ENCODE results near the gene MRPS16.

MRPS16 gene

GRCh38 chr10:73238990-73239566 is 13.4 kb downstream of the MRPS16 start:
- DNase-seq = no peak

- DNase-seq = no peak
Observed at GRCh38 chr10:73234695-73235094, 17.7 kb downstream of the MRPS16 start.

- no peak for DNase-seq
Observed at GRCh38 chr10:73233883-73234282, 18.6 kb downstream of the MRPS16 start.

- no peak for DNase-seq
Observed at GRCh38 chr10:73232887-73233286, 19.6 kb downstream of the MRPS16 start.

- no peak for DNase-seq
Observed at GRCh38 chr10:73229567-73229966, 22.9 kb downstream of the MRPS16 start.

GRCh38 chr10:73228247-73228646 is 24.2 kb downstream of the MRPS16 start:
- DNase-seq = no peak

GRCh38 chr10:73226663-73227062 is 25.8 kb downstream of the MRPS16 start:
- no peak for DNase-seq

- DNase-seq = no peak
Observed at GRCh38 chr10:73225518-73225917, 26.9 kb downstream of the MRPS16 start.

GRCh38 chr10:73220989-73221388 is 31.5 kb downstream of the MRPS16 start:
- DNase-seq = no peak

- DNase-seq = no peak
Observed at GRCh38 chr10:73219384-73219783, 33.1 kb downstream of the MRPS16 start.

- no peak for DNase-seq
Observed at GRCh38 chr10:73218431-73219191, 33.8 kb downstream of the MRPS16 start.

GRCh38 chr10:73217628-73218027 is 34.8 kb downstream of the MRPS16 start:
- no peak for DNase-seq

- no peak for DNase-seq
Observed at GRCh38 chr10:73215749-73216148, 36.7 kb downstream of the MRPS16 start.

GRCh38 chr10:73211106-73211811 is 41.2 kb downstream of the MRPS16 start:
- no peak for DNase-seq

GRCh38 chr10:73210395-73211105 is 41.9 kb downstream of the MRPS16 start:
- DNase-seq = no peak

GRCh38 chr10:73209705-73210104 is 42.7 kb downstream of the MRPS16 start:
- DNase-seq = no peak

GRCh38 chr10:73207883-73208282 is 44.6 kb downstream of the MRPS16 start:
- DNase-seq = no peak

GRCh38 chr10:73206385-73206784 is 46.1 kb downstream of the MRPS16 start:
- no peak for DNase-seq

- no peak for DNase-seq
Observed at GRCh38 chr10:73205890-73206289, 46.6 kb downstream of the MRPS16 start.

- DNase-seq = no peak
Observed at GRCh38 chr10:73205081-73205480, 47.4 kb downstream of the MRPS16 start.

Measured in RPMI8226 (cell line).